HG02970 (cell line): ENCODE measurements around the gene SMOC2.
"Not testable (repeated sequence)": the region's sequence is repeated elsewhere in the genome, so short reads cannot be mapped to it uniquely, and the experiment has no call there.

Experiments used
- ATAC-seq: cut with Tn5 transposase; IDR thresholded peaks from one replicate; pipeline ENCODE4 v1.9.1; 2021; ENCODE audit warnings: mild to moderate bottlenecking, moderate library complexity, moderate number of reproducible peaks; ENCODE audit not compliant: unreplicated experiment, low FRiP score

Gene SMOC2

DNA sequence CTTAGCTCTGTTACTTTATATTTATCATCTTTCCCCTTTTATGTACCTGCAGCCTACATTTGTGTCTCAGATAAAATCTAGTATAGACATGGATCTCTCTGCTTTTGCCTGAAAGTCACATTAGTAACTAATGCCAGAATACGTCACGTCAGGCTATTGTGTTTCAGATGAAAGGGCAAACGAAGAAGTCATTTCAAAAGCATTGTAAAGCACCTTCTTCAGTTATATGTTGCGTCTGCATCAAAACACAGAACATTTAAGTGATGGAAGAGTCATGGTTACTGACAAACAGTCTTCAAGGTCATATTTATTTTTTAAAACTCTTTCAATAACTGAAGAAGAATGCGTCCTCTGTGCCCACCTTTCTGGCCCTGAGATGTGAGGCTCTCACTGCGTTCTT lies 119.1 kb downstream of the SMOC2 start:
- ATAC-seq = no peak

DNA sequence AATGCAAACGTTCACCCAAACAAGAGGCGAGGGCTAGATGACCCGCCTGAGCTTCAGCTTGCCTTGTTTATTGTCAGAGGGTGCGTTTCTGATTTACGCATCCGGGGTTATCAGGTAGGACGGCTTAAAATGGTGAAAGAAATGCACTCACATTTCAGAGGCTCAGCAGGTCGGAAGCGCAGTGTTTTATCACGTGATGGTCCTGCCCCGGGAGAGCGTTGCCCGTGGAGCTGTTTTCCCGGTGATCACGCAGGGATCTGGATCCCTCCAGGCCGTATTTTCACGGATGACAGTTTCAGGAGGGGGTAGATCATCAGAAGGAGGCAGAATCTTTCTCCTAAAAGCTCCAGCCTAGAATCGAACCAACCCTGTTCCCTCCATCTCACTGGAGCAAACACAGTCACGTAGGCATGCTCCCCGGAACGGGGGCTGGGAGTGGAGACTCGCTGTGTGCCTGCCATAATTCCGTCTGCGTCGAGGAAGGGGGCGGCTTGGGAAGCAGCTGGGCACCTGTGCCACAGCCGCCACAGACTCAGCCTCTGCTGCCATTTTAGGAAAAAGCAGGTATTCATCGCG lies 121.7 kb downstream of the SMOC2 start:
- ATAC-seq = no peak

DNA sequence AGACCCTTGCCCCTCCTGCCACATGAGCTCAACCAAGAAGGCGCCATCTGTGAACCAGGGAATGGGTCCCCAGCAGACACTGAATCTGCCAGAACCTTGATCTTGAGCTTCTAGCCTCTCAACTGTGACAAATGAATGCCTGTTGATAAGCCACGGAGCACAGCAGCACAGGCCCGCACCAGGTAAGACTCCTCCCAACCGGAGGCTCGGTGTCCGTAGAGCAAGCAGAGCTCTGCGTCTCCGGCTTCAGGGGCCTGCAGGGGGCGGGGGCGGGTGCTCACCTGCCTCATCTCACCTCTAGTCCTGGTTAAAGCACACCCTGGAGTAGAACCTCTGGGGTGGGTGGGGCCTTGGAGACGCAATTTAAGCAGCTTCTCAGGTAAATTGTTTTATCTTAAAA lies 122.7 kb downstream of the SMOC2 start:
- ATAC-seq = no peak

DNA sequence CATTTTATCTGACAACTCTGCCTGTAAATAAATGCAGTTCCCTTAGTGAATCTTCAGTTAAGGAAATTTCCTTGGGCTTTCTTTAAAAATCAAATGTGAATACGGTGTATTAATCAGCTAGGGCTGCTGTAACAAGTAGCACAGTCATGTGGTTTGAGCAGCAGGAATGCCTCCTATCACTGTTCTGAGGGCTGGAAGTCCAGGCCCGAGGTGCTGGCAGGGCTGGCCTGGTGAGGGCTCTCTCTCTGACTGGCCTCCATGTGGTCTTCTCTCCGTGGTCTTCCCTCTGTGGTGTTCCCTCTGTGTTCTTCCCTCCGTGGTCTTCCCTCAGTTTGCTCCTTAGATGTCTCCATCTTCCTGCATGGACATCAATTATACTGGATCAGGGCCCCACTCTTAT lies 124.1 kb downstream of the SMOC2 start:
- no peak for ATAC-seq

DNA sequence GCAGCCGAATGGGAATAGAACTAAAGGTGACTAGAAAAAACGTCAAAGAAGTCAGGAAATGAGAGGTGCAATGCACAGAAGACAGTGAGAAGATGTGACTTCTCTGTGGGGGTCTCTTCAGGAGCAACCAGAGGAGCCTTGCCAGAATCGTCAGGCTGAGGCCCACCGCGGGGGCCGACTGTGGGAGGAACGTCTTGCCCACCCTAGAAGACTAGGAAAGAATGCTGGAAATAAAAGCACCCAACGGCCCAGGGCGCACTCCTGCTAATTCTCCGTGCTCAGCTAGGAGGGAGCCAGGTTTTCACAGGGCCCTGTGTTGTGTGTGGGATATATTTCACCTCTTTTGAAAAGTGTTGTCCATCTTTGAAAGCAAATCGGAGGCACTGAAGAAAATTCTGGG lies 129.2 kb downstream of the SMOC2 start:
- no peak for ATAC-seq

DNA sequence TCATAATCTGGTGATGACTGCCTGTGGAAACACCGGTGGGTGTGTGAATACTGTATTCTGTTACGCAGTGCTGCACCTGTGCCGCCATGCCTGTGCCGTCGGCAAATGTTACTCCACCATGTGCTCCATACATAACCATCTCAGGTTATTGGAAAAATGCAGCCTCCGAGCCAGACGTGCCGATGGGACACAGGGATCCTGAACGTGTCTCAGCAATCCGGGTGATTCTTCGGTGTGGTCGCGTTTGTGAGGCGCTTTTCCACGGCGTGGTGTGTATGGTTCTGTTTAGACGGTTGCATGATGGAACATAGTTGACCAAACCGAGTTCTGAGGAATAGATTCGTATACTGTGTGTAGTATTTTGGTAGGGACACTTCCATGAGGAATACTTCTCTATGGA lies 130.3 kb downstream of the SMOC2 start:
- ATAC-seq = no peak

DNA sequence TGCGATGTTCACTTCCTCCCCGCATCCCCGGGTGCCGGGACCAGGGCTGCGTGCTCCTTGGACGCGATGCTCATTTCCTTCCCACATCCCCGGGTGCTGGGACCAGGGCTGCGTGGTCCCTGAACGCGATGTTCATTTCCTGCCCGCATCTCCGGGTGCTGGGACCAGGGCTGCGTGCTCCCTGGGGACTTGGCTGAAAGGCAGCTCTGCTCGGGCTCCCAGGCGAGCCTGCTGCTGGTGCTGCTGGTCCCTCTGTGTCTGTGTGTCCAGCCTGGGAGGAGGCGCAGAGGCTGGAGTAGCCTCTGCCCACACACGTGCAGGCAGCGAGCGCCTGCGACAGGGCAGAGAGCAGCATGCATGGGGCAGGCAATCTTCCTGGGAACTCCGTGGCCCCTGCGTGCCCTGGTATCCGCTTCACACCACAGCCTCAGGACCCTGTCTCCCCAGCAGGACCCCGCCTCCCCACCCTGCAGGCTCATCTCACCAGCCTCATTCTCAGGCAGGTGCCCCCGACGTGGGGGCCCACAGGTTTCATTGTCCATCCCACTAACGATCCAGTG lies 132.4 kb downstream of the SMOC2 start:
- ATAC-seq = not testable (repeated sequence)

DNA sequence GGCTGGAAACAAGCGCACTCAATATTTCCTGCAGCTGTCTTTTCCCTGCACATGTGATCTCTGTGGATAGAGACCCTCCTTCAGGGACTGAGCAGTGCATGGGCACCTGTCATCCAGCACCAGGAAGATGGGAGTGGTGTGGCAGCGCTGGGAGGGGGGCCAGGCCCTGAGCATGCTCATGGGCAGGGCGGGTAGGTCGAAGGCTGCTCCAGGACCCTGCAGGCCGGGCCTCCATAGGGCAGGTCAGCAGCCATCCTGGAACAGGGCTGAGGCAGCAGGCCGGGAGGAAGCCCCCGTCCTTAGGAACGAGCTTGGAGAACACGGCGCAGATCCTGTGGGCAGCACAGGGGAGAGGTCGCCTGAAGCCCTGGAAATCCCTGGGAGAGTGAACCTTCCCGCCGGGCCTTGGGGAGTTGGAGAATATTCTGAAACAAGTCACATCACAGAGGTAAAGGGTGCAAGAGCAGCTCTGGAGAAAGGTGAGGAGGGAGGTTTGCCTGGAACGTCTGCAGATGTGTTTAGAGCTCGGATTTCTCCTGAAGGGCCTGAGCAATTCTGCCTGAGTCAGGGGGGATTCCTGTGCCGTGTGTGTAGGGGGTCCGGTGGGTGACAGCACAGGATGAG lies 133.2 kb downstream of the SMOC2 start:
- no peak for ATAC-seq

DNA sequence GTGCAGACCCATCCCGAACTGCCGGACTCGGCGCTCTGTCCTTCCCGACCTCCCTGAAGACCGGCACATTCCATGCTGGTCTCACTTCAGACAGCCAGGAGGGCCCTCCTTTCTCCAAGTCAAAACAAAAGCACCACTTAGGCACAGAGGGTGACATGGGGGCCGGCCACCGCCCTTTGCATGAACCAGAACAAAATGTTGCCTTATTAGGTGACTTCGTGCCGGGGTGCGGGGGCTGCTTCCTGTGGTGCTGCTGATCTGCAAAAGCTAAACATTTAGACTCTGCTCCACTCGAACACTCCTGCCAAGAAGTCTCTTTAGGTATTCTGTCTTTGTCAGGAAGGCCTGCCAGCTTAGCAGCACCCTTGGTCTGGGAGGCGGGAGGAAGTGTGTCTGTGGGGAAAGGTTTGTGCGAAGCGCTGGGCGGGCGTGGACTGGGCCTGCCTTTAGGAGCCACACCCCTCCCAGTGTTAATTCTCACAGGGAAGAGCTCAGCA lies 133.8 kb downstream of the SMOC2 start:
- ATAC-seq = no peak

DNA sequence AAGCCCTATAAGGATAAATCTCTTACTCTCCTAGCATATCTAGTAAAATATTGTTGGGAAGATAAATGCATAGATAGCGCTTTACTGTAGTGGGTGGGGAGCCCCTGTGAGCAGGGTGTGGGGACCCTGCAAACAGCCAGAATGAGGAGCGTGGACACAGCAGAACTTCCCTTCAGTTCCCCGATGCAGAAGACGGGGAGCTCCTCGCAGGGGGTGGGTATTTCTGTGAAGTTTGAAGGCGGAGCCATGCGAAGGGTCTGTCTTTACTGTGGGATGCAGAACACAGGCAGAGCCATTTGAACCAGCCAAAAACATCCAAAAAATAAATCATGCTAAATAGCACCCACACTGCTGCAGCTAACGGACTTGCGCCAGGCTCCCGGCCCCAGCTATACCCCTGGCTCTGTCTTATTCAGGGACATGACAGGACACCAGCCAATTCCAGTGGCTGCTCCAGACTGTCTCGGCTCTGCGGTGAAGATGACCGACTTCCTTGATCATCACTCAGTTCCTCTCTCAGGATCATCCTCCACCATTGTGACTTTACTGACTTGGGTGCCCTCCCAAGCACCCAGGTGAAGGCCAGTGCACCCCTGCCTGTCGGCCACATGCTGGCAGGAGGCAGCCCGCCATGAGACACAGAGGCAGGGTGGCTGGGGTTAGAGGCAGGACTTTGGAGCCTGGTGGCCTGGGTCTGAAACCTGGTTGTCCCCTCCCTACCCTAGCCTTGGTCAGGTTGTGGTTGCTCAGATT lies 134.5 kb downstream of the SMOC2 start:
- no peak for ATAC-seq

DNA sequence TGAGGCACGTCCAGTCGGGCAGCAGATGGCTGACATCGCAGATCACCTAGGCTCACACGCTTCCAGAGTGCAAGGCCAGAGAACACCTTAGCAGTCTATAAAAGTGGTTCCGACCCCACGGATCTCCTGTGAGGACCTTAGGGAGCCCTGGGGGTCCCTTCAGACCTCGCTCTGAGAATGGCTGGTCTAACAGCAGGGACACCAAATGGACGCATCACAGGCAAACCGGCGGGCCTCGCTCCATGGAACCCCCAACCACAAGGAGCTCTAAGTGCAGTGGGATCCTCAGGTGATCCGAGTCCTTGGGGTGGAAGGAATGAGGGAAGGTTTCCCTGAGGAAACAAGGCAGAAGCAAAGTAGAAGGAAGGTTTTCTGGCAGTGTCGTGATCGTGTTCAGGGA lies 135.4 kb downstream of the SMOC2 start:
- ATAC-seq = no peak

DNA sequence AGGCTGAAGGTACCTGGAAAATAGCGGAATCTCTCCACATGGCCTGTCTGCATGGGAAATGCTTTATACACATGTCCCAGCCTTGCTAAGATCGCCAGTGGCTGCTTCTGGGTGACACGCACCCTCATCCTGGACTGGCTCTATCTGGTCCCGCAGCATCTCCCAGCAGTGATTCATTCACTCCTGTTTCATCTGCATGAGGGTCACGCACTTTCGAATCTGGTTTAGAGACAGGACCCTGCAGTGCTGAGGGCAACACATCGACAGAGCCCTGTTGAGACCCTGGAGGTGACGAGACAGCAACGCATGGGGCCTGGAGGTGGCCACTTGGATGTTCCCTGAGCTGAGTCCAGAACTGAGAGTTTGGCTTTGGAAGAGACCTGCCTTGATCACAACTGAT lies 136.5 kb downstream of the SMOC2 start:
- no peak for ATAC-seq

DNA sequence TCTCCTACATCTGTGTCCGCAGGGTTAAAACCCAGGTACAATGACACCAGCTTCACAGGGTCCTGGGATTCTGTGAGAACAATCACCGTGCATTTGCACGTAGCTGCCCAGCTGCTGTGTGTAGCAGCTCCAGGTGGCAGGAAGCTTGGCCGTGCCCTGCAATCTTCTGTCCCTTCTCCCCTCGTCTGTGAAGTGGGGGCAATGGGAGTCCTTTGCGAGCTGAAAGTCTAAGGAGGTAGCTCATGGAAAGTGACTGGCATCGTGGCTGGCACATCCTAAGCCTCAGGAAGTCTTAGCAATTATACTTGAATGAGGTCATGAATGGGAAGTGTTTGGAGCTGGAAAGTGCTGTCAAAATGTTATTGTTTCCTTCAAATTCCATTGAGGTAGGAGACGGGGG lies 137.1 kb downstream of the SMOC2 start:
- ATAC-seq = no peak

DNA sequence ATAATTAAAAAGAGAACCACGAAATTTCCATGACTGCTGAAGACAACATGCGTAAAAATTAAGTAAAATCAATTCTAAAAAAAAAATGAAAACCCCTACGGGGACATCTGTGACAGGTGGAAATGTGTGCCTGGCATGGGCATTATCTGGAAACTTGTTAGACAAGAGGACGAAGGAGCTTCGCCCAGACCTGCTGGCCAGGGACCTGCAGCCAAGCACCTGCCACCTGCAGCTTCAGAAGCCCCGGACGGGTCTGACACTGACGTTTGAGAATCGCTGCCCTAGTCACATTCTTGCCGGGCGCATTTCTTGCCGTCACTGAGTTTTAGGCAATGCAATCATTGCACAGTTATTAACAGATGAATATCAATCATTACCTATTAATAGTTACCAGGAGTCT lies 140.3 kb downstream of the SMOC2 start:
- ATAC-seq = no peak

DNA sequence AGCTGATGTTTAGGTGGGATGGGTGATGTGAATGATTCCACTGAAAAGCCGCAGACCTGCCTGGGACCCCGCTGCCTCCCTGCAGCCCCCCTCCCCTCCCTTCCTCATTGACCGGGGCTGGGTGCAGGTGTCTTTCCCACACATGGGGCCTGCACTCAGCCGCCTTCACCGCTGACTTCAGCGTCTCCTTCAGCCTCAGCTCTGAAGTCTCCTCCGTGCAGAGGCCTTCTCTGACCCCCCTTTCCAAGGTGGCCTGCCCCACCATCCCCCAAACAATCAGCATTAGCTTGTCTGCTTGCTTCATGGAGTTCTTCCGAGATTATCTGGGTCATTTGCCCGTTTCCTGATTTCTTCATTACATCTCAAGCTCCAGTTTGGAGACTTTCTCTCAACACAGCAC lies 140.7 kb downstream of the SMOC2 start:
- ATAC-seq = no peak

DNA sequence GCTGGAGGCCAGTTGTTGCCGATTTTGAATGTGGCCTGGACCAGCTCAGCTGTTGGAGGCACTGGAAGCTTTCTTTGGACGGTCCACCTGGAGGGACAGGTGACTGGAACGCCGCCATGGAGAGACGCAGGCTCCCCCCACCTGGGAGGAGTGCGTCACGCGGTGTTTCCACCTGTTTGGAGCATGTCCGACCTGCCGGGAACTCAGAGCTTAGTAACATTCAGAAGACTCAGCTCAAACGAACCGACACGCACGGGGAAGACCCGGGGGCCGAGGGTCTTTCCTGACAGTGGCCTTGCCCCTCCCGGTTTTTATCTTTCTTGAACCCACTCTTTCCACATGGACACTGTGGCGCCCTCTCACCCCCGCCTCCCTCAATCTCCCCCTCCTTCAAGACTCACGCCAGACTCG lies 141.6 kb downstream of the SMOC2 start:
- no peak for ATAC-seq

DNA sequence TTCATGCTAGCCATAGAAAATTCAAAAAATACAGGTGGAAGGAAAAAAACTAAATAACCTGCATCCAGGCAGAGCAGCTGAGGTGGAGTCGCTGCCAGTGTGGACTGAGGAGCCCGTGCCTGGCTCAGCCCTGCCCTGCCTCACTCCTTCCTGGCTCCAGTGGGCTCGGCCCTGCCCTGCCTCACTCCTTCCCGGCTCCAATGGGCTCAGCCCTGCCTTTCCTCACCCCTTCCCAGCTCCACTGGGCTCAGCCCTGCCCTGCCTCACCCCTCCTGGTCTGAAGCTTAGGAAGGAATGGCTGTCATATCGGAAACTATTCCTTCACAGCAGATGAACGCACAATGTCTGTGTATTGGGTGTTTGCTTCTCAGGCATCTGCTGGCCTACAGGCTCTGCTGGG lies 142.1 kb downstream of the SMOC2 start:
- ATAC-seq = no peak

DNA sequence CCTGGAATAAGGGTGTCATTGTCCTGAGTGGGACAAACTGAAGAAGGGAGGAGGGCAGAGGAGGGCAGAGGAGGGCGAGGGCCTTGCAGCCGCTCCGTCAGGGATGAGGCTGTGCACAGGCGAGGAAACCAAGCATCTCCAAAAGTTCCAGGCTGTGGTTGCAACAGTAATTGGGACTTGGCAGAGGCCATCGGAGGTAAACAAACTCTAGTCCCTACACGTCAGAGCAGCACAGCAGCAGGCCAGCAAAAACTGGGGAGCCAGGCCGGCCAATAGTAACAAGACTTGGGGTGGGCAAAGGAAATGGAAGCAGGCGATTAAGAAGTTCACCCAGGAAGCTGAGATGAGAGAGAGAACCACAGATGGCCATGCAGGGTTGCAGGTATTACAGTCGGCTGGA lies 142.8 kb downstream of the SMOC2 start:
- no peak for ATAC-seq

DNA sequence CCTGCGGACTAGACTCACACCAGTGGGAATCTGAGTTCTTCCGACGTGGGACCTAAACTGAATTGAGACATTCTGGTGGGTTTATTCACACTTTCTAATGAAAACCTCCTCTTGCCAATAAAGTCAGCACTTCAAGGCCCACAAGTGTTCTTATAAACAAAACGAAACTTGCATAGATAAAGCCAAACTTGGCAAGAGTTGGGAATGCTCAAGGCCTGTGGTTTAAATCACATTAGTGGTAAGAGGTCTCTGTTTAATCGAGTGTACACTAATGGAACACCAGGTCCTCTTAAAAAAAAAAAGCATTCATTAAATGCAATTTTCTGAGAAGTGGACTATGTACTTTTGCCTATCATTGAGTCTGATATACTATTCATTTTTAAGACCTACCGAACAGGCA lies 143.3 kb downstream of the SMOC2 start:
- no peak for ATAC-seq

DNA sequence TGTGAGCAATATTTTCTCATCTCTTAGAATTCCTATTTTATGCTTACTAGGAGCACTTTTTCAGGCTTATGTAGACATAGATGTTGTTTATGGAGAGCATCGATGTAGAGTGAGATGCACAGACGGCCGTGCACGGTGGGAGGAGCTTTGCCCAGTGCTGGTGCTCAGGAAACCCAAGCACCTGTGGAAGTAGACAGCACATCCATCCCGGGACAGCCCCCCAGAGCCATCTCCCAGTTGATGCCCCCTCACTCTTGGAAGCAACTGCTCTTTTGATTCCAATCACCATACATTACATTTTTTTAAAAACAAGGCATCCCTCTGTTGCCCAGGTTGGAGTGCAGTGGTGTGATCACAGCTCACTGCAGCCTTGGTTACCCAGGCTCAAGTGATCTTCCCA lies 143.7 kb downstream of the SMOC2 start:
- no peak for ATAC-seq

DNA sequence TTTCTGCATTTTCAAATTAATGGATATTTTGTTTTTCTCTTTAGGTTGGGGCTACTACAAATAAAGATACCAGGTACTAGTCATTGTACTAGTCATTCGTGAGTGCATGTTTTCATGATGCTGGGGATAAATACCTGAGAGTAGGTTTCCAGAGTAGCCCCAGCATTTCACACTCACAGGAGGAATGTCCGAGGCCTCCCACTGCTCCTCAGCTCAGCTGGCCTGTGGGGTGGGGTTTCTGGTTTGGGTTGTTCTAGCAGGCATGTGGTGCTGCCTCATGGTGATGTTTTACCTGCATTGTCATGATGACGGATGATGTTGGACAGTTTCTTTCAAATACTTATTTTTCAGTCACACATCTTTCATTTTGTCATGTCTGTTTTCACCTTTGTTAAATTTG lies 144.5 kb downstream of the SMOC2 start:
- no peak for ATAC-seq

DNA sequence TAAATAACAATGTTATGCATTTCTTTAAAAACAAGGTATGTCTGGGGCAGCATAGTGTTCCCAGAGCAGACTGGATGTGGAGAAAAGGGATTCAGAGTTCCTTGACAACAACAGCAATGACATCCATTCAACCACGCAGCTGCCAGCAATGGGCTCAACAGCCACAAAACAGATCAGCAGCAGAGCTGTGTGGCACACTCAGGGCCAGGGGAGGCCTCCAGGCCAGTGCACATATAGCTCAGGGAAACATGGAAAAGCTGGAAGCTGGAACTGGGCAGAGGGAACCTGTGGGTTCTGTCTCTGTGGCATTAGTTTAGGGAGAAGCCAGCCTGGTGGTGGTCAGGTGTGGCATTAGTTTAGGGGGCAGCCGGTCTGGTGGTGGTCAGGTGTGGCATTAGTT lies 148.3 kb downstream of the SMOC2 start:
- ATAC-seq = no peak
